Activated CD4-positive, alpha-beta T cell treated with anti-CD3 and anti-CD28 coated beads, Interleukin-2, amount 50 U/mL, for 16 hours (primary cell): ENCODE data around the gene PSEN1.

Source experiments
- DNase-seq: peaks from one replicate; pipeline ENCODE4 v3.0.0-alpha.2; 2020

The PSEN1 gene

DNA sequence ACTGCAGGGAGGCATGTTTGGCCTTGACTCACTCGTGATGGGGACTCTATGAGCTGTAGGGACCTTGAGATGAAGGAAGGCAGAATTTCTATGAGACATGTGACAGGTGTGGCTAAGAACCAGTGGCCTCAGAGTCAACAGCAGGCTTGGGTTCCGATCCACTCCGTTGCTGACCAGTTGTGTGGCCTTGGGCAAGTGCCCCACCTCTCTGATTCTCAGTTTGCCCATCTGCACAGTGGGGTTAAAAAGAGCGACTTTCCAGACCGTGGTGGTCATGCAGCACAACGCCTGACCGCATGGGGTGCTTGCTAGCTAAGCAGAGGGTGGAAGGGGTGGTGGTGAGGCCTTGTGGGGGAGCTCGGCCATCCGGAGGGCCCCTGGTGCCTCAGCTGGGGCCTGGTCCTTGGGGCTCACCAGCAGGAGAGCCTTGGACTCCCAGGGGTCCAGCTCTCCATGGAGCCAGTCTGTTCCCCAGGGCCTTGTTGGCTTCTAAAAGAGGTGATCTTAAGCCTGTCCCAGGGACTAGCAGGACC is 119.5 kb downstream of the PSEN1 start:
- no peak for DNase-seq

DNA sequence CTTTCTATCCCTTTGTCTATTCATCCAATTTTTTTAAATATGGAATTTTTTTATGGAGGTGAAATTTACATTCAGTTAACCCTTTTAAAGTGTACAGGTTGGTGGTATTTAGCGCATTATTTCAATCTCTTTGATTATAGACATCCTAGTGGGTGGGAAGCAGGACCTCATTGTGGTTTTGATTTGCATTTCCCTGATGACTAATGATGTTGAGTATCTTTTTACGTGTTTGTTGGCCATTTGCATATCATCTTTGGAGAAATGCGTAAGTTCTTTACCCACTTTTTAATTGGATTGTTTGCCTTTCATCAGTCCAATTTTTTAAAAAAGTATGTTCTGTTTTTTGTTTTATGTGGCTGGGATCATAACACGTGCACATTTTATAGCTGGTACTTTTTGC is 121.8 kb downstream of the PSEN1 start:
- DNase-seq = no peak

DNA sequence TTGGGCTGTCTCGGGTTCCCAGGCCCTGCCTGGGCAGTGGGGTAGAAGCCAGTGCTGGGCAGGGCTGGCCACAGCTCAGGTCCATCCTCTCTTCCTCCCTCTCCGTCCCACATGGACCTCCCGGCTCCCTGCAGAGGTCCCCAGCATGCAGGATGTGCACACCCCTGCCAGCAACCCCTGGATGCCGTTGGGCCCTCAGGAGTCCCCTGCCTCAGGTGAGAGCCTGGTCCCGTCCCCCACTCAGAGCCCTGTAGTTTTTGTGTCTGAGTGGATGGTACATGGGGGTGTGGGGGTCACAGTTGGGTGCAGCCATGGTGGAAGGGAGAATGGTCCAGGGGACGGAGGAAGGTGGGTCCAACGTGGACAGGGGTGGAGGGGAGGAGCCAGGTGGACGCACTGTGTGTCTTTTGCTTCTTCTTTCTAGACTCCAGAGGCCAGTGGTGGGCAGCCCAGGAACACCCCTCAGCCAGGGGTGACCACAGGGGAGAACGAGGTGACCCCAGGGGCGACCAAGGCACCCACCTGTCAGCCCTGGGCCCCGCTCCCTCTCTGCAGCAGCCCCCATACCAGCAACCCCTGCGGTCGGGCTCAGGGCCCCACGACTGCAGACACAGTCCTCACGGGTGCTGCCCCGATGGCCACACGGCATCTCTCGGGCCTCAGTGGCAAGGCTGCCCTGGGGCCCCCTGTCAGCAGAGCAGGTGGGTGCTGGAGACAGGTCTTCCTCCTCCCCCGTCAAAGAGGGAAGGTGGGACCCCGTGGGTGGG is 122.7 kb downstream of the PSEN1 start:
- DNase-seq = no peak

DNA sequence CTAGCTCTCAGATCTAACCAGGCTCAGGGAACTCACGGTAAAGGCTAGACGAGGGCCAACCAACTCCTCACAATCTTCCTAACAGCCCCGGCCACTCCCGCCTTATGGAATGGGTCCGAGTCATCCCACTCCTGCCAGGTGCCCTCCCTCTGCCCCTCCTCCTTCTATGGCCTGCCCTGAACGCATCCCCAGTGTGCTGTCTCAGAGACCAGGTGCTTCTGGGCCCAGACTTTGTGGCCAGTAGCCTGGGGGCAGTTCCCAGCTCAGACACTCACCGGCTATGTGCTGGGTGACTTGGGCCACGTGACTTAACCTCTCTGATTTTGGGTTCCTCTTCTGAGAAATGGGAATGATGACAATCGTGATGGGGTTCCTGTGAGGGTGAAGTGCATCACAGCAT is 123.5 kb downstream of the PSEN1 start:
- DNase-seq = no peak

DNA sequence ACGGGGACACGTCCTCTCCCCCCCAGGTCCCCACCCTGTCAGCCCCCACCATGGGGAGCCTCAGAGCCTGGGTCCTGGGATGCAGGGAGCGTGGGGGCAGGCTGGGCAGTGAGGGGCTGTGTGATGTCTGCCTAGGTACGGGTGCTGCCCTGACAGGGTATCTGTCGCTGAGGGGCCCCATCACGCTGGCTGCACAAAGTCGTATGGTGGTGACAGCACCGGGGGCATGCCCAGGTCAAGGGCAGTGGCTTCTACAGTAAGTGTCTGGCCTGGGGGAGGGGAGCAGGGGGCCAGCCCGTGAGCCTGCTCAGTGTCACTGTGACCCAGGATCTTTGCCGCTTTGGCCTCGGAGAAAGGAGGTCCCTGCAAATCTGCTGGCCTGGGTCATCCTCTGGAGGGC is 124.3 kb downstream of the PSEN1 start:
- DNase-seq = no peak

DNA sequence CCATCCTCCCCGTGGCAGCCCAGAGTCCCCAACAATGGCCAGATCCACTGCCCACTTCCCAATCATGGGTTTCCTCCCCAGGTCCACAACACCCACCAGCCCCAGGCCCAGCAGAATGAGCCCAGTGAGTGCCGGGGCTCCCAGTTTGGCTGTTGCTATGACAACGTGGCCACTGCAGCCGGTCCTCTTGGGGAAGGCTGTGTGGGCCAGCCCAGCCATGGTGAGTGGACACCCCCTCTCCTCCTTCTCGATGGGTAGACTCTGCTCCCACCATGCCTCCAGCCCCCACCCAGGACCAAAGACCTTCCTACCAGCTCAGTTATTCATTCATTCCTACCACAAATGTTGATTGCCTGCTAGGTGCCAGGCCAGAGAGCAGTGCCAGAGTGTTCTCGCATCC is 124.8 kb downstream of the PSEN1 start:
- no peak for DNase-seq

DNA sequence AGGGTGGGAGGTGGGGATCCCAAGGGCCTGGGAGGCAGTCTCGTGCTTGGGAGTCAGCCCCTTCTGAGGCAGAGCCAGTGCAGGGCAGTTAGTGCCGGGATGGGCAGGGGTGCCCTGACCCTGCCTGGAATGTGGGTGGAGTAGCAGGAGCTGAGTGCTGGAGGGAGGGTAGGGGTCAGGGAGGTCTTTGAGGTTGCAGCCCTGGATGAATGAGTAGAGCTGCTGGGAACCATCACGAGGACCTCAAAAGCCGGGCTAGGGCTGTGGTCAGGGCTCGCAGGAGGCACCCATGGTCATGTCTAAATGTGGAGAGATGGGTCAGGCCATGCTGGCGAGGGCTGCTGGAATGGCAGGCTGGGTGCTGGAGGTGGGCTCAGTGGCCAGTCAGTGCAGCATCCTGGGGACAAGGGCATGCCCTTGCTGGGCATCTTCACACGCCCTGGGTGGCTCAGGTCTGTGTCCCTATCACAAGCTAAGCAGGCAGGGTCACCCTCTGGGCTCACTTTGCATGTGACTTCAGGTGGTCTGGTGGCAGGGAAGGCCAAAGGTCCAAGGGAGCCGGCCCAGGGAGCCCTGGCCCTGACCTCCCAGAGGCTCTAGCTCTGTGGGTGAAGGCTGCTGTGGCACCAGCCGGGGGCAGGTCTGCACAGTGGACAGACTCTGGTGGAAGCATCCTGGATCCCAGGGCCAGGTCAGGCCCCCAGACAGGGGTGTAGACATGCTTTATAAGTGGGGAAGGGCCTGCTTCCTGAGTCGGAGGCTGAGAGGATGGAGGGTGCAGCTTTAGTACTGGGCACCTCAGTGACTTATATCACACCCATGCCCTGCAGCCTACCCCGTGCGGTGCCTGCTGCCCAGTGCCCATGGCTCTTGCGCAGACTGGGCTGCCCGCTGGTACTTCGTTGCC is 125.5 kb downstream of the PSEN1 start:
- no peak for DNase-seq

DNA sequence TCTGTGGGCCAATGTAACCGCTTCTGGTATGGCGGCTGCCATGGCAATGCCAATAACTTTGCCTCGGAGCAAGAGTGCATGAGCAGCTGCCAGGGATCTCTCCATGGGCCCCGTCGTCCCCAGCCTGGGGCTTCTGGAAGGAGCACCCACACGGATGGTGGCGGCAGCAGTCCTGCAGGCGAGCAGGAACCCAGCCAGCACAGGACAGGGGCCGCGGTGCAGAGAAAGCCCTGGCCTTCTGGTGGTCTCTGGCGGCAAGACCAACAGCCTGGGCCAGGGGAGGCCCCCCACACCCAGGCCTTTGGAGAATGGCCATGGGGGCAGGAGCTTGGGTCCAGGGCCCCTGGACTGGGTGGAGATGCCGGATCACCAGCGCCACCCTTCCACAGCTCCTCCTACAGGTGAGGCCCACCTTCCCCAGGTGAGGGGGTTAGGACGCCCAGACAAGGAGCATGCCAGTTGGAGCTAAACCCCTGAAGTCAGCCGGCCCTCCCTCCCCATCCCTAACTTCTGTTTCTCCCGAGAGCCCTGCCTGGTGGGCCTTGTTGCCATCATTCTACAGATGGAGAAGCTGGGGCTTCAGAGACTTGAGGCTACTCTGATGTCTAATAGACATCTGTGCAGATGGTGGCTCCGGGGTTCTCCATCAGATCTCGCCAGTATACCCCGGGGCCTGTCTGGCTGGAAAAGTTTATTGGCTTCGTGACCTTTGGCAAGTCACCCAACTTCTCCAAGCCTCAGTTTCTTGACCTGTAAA is 126.3 kb downstream of the PSEN1 start:
- no peak for DNase-seq

DNA sequence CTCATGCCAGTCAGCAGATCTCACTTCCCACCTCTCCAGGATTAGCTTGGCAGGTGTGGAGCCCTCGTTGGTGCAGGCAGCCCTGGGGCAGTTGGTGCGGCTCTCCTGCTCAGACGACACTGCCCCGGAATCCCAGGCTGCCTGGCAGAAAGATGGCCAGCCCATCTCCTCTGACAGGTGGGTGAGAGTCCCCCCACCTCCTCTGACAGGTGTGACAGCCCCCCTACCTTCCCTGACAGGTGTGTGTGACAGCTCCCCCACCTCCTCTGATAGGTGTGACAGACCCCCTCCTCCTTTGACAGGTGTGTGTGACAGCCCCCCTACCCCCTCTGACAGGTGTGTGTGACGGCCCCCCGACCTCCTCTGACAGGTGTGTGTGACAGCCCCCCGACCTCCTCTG is 127.3 kb downstream of the PSEN1 start:
- no peak for DNase-seq

DNA sequence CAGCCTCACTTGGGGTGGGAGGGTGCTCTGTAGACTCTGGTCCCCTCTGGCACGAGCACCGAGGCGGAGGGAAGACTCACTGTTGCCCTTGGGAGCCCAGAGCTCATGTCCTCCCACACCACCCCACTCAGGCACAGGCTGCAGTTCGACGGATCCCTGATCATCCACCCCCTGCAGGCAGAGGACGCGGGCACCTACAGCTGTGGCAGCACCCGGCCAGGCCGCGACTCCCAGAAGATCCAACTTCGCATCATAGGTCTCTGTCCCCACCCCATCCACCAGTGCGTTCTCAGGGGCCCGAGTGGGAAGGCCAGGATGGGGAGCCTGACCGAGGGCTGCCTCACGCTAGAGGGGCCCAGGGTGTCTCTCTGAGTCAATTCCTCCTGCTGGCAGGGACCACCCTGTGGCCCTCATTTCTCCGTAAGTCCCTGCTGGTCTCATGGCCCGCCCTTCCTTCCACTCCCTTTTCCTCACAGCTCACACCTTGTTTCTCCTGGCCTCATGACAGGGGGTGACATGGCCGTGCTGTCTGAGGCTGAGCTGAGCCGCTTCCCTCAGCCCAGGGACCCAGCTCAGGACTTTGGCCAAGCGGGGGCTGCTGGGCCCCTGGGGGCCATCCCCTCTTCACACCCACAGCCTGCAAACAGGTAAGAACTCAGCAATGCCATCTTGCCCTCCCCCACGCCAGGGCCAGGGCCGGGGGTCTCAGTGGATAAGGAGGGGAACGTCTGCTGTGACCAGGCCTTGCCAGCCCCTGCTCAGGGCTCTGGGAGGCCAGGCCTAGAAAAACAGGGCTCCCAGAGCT is 128.0 kb downstream of the PSEN1 start:
- DNase-seq = no peak

DNA sequence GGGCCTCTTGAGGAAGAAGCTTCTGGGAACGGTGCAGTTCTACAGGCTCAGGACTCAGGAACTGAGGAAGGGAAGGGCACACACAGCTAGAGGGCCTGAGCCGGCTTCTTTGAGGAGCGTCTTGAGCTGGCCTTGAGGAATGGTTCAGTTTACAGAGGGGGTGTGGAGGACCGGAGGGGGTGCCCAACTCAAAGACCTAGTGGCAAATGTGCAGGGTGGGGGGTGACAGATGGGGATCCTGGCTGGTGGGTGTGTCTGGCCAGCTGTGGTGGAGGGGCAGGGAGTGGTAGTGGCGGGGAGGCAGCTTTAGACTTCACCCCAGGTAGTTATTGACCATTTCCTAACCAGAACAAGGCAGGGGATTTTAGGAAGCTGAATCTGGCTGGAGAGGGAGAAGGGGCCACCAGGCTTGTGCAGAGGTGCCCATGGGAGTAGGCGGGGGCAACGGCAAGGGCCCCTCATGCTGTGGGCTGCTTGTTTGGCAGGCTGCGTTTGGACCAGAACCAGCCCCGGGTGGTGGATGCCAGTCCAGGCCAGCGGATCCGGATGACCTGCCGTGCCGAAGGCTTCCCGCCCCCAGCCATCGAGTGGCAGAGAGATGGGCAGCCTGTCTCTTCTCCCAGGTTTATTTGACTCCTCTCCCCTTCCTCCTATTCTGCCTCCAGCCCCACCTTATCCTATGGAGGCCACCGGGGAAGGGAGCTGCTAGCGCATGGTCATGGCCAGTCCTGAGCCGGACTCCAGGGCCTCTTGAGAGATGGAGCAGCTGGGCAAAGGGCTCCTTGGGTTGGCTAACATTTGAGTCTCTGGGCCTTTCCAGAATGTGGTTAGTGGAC is 128.8 kb downstream of the PSEN1 start:
- DNase-seq = no peak

DNA sequence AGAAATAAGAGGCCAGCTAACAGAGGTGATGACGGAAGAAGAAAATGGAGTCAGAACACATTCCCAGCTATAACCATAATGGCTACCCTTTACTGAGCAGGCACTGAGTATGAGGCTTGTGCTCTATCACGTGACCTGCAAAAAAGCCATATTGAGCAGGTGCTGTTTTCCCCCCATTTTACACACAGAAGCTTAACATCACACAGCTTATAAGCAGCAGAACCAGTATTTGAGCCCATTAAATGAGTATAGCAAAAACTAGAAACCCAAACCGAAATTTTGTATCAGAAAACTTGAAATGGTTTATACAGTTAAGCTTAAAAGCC is 129.4 kb downstream of the PSEN1 start:
- no peak for DNase-seq

DNA sequence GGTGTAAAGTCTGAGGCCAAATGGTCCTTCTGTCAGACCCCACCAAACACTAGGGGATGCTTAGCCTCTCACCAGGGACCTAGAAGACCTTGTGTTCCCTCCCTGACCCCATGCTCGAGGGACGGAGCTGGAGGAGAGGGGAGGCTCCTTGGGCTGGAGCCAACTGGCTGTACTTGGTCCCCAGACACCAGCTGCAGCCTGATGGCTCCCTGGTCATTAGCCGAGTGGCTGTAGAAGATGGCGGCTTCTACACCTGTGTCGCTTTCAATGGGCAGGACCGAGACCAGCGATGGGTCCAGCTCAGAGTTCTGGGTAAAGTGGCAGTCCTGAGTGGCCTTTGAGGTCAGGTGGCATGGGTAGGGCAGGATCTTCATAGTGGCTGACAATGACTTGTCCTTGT is 130.0 kb downstream of the PSEN1 start:
- no peak for DNase-seq

DNA sequence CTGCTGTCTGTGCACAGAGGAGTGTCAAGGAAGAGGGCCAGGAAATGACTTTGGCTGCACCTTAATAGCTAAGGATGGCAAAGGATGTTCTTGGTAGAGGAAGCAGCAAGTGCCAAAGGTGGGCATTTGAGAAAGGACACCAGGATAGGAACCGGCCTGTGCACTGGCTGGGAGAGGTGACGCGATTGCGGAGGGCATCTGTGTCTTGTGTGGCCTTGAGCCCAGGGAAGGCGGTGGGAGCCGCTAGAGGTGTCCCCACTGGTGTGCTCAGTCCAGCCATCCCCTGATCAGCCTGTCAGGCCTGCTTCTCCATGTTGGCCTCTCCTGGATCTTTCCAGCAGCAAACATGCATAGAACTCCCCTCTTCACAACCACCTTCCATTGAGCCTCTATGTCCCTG is 131.2 kb downstream of the PSEN1 start:
- DNase-seq = no peak

DNA sequence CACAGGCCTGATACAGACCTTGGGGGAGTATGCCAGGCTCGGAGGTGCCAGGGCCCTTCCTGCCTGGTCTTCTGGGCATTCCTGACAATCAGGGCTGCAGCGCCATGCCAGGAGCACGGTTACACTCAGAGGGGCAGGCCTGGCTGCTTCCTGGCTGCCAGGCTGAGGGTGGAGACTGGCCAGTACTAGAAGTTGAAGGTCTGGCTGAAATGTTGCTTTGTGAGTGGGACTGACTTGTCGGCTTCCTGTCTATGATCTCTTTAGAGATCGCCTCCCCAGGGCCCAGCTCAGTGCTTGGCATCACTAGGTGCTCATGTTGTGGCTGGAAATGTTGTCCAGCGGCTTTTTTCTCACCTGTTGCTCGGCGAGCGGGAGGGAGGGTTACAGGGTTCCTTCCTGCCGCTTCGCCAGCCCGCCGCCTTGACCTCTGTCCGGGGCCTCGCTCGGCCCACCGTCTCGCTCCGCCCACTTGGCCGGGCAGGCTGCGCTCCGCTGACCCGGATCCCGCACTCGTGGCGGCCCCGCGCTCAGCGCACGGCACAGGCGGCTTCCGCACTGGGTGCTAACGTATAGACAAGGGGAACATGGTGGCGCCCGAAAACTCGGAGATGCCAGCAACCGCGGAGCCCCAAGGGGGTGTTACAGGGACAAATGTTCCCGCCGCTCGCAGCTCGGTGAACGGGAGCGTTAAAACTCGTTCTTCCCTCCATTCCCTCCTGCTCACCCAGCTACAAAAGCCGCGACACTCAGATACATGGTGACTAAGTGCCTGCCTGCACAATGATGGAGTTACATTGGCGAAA is 133.6 kb downstream of the PSEN1 start:
- DNase-seq = no peak

DNA sequence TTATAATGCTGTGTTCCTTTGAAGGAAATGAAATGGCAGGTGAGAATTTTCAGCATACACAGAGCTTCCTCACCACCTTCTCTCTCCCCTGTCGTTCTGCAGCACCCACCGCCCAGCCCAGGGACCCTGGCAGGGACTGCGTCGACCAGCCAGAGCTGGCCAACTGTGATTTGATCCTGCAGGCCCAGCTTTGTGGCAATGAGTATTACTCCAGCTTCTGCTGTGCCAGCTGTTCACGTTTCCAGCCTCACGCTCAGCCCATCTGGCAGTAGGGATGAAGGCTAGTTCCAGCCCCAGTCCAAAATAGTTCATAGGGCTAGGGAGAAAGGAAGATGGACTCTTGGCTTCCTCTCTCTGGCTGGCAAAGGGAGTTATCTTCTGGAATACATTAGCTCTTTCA is 136.1 kb downstream of the PSEN1 start:
- no peak for DNase-seq
